ENCODE results near the gene CACHD1. TPM values are rescaled to one million over a fixed set of nuclear protein-coding genes. Genes with fewer than 3 reads are reported as not detected.

CACHD1 gene
- total and polyA plus RNA-seq, 2 of the 8 experiments (the other 6 are each of a cell fraction or from before 2014, with no cell fraction given) = 22.2 to 42.5 TPM

GRCh38 chr1:64474665-64475439, 4.9 kb downstream of the CACHD1 start (continued):
- no peak for TF ChIP-seq RBBP5 (IDR thresholded peaks at IDR 0.05; ENCODE audit: borderline replicate concordance, low read depth, low read length)
- TF ChIP-seq RAD21 (IDR thresholded peaks at IDR 0.05 in 1 of 2, conservative IDR thresholded peaks at IDR 0.05 in 1 of 2; ENCODE audit: low read depth in 2 of 2, low read length in 2 of 2) = no peak
- no peak for TF ChIP-seq SIRT6 (IDR thresholded peaks at IDR 0.05; ENCODE audit: low read length)
- no peak for TF ChIP-seq SUZ12 (IDR thresholded peaks at IDR 0.05; ENCODE audit: low read length)
- no peak for TF ChIP-seq CHD7 (IDR thresholded peaks at IDR 0.05; ENCODE audit: insufficient replicate concordance, low read length)
- TF ChIP-seq FOSL1 (IDR thresholded peaks at IDR 0.05; ENCODE audit: insufficient read depth, low read depth, low read length) = no peak

Data from H1 (cell line).